Activated naive CD4-positive, alpha-beta T cell treated with anti-CD3 and anti-CD28 coated beads, Interleukin-2, amount 10 ng/mL, durations not matched to agents 7 days and 5 days (primary cell): ENCODE results near the gene PARD3.

ENCODE experiments used
- CTCF ChIA-PET: fragments of 350-600 bp; sonication (Branson Sonifier 250); formaldehyde crosslinking; loops from one replicate; lab custom pipeline; 2021; ENCODE audit warnings: antibody characterized with exemption; lab: Charles Lee
- DNase-seq: peaks from one replicate; pipeline ENCODE4 v3.0.0-alpha.2; 2020
- H3K27ac Mint-ChIP-seq: one replicate; pipeline ENCODE4 v1.8.0; 2021; ENCODE audit warnings: mild to moderate bottlenecking, moderate library complexity, mixed read lengths
- H3K27me3 Mint-ChIP-seq: one replicate; pipeline ENCODE4 v1.8.0; 2021; ENCODE audit warnings: mild to moderate bottlenecking, mixed read lengths
- H3K36me3 Mint-ChIP-seq: one replicate; pipeline ENCODE4 v1.8.0; 2021; ENCODE audit warnings: mixed read lengths
- H3K4me1 Mint-ChIP-seq: one replicate; pipeline ENCODE4 v1.8.0; 2021; ENCODE audit warnings: mixed read lengths
- H3K4me3 Mint-ChIP-seq: one replicate; pipeline ENCODE4 v1.8.0; 2021; ENCODE audit warnings: mild to moderate bottlenecking, moderate library complexity, mixed read lengths
- H3K9me3 Mint-ChIP-seq: one replicate; pipeline ENCODE4 v1.8.0; 2021; ENCODE audit warnings: mixed read lengths

The PARD3 gene

DNA sequence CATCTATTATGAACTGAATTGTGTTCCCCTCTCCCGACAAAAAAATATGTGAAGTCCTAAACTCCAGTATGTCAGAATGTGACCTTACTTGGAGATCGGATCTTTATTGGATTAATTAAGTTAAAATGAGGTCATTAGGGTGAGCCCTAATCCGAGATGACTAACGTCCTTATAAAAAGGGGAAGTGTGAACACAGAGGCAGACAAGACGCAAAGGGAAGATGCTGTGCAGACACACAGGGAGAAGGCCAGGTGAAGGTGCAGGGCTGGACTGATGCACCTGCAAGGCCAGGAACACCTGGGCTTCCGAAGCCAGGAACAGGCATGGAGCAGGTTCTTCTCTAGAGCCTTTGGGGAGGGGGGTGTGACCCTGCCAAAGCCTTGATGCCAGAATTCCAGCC, 187.8 kb downstream of the PARD3 start:
- H3K4me3 Mint-ChIP-seq: no peak overlapping the region
- H3K4me1 Mint-ChIP-seq: no peaks in the 10 kb centered on the region
- H3K27ac Mint-ChIP-seq: no peak overlapping the region
- no peaks in the 10 kb centered on the region for H3K36me3 Mint-ChIP-seq
- H3K27me3 Mint-ChIP-seq: no peaks in the 10 kb centered on the region
- no peaks in the 10 kb centered on the region for H3K9me3 Mint-ChIP-seq
- DNase-seq: no peak
- CTCF ChIA-PET: interaction anchor here (2.8 kb wide), 1 partner anchor 10 kb away, joined by 9 read pairs; no protein-coding TSS in a partner anchor

DNA sequence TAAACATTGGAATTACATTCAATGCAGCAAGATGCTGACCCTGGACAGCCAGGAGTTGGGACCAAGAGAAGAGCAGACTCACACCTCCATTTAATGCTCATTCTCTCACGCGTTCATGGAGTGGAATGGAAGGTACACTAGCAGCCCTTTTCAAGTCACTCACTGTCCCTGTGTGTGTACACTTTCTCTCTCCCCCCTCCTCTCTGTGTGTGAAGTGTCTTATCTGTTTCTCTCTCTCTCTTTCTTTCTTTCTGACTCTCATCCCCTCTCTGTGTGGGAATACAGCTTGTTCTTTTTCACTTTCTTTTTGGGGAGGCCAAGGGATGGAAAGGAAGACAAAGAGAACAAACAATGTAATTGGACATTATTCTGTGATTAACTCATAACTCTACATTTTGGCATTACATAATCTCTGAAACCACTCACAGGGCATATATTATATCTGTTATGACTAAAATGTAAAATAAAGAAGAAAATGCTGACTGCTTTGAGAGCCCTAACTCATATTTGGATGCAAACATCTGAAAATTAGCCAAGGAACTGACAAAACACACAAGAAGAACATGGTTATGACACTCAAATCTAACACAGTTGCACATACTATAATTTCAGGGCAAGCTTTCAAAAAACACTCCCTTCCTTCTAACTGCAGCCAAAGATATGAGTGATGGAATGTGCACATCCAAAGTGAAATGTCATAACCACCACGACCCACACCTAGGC, 188.8 kb downstream of the PARD3 start:
- Mint-ChIP-seq H3K9me3 (no peaks in the 10 kb centered on the region), H3K27me3 (no peaks in the 10 kb centered on the region), H3K4me3 (no peak overlapping the region), H3K4me1 (no peaks in the 10 kb centered on the region), H3K36me3 (no peaks in the 10 kb centered on the region), H3K27ac (peak overlapping the region; percentile 16)
- DNase-seq: no peak
- CTCF ChIA-PET: interaction anchor here (2.8 kb wide), 1 partner anchor 11 kb away, joined by 9 read pairs; no protein-coding TSS in a partner anchor

DNA sequence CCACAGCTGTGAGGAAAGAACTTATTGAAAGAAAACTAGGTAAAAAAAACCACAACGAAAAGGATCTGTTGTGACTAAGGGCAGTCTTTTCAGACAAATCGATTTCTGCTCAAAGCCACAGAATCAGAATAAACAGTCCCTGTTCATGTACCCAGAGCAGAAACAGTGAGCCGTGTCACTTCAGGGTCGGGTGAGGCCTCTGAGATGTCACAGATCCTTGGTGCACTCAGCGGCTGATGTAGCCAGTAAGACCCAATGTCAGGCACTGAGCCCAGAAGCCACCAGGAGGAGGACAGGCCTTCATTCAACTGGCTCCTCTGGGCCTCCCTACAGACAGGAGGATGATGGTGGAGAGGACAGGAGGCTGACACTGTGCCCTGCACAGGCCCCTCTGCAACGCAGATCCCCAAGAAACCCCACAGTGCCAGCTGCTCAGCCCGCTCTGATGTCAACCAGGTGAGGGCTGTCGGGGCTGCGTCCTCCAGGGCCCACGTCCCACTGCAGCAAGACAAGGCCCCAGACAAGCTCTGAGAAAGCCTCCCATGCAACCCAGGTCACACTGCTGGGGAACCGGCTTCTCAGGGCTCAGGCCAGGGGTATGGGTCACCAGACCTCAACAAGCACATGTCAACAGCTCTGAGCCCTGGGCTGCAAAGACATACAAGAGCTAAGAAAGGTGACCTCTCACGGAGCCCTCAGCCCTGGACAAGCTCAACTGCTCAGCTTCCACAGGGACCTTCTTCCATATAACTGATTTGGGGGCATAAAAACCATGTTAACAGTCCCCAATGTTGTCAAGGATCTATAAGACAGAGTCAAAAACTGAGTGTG, 190.6 kb downstream of the PARD3 start:
- DNase-seq: no peak
- H3K4me1 Mint-ChIP-seq: no peaks in the 10 kb centered on the region
- no peaks in the 10 kb centered on the region for H3K9me3 Mint-ChIP-seq
- peaks cover 3% of the 10 kb centered on the region for H3K27me3 Mint-ChIP-seq
- no peak overlapping the region for H3K27ac Mint-ChIP-seq
- CTCF ChIA-PET: interaction anchor here (0.7 to 1.5 kb wide), 2 partner anchors 12 to 14 kb away, joined by 3 to 4 read pairs; no protein-coding TSS in a partner anchor
- H3K4me3 Mint-ChIP-seq: no peak overlapping the region
- H3K36me3 Mint-ChIP-seq: no peaks in the 10 kb centered on the region

DNA sequence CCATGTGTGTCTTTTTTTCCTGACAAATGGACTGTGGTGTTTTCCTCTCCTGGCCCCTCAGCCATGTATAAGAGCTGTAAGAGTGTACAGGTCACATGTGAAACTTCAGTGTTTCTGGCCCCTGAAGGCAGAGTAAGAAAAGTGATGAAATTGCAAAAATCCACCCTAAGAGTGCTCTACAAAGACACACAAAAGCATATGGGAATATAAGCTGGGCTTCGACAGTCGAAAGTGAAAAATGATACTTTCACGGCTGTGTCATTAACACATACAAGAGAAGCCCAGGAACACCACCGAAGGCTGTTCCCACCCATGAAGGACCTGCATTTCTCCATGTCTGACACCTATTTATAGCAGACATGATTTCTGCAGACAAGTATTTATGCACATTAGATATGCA, 192.2 kb downstream of the PARD3 start:
- CTCF ChIA-PET: no interaction called here
- Mint-ChIP-seq H3K4me1 (no peaks in the 10 kb centered on the region), H3K27ac (no peak overlapping the region), H3K9me3 (no peaks in the 10 kb centered on the region), H3K36me3 (no peaks in the 10 kb centered on the region), H3K27me3 (peaks cover 8% of the 10 kb centered on the region), H3K4me3 (no peak overlapping the region)
- DNase-seq: no peak

GRCh38 chr10:34618611-34619010, 196.5 kb downstream of the PARD3 start:
- no peak for DNase-seq
- Mint-ChIP-seq H3K27ac (no peak overlapping the region), H3K4me3 (no peak overlapping the region), H3K9me3 (no peaks in the 10 kb centered on the region), H3K27me3 (peaks cover 8% of the 10 kb centered on the region), H3K36me3 (no peaks in the 10 kb centered on the region), H3K4me1 (no peaks in the 10 kb centered on the region)
- CTCF ChIA-PET: interaction anchor here (0.6 to 1.5 kb wide), 2 partner anchors 19 to 1166 kb away, joined by 4 read pairs; no protein-coding TSS in a partner anchor

DNA sequence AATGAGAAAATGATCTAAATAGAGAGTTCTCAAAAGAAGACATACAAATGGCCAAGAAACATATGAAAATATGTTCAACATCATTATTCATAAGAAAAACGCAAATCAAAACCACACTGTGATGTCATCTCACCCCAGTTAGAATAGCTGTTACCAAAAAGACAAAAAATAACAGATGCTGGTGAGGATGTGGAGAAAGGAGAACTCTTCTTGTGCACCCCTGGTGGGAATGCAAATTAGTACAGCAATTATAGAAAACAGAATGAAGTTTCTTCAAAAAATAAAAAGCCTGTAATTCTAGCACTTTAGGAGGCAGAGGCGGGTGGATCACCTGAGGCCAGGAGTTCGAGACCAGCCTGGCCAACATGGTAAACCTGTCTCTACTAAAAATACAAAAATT, 199.3 kb downstream of the PARD3 start:
- Mint-ChIP-seq H3K4me3 (no peak overlapping the region), H3K27ac (no peak overlapping the region), H3K36me3 (no peaks in the 10 kb centered on the region), H3K9me3 (no peaks in the 10 kb centered on the region), H3K4me1 (no peaks in the 10 kb centered on the region), H3K27me3 (peaks cover 5% of the 10 kb centered on the region)
- CTCF ChIA-PET: no interaction called here
- no peak for DNase-seq

DNA sequence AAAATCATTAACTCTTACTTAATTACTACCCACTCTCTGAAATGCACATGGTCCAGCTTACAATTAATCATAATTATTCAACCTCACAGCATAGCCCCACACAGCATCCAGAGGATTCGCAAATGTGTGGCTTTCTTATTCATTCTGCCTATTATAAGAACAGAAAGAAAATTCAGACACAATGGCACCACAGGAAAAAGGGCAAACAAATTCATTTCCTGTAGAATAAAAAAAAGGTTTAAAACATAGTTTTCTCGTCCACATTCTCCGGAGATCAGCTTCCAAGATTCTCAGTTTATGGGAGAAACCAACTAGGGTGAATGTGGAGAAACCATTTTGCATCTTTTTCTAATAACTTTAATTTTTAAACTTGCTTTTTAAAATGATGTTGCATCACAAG, 201.6 kb downstream of the PARD3 start:
- Mint-ChIP-seq H3K27ac (no peak overlapping the region), H3K4me1 (no peaks in the 10 kb centered on the region), H3K4me3 (no peak overlapping the region), H3K36me3 (no peaks in the 10 kb centered on the region), H3K9me3 (no peaks in the 10 kb centered on the region), H3K27me3 (peaks cover under 1% of the 10 kb centered on the region)
- no peak for DNase-seq
- CTCF ChIA-PET: interaction anchor here (1.6 kb wide), 1 partner anchor 25 kb away, joined by 5 read pairs; no protein-coding TSS in a partner anchor

- CTCF ChIA-PET: interaction anchor here (0.6 to 1.6 kb wide), 2 partner anchors 12 to 25 kb away, joined by 3 to 5 read pairs; no protein-coding TSS in a partner anchor
- no peaks in the 10 kb centered on the region for H3K36me3 Mint-ChIP-seq
- no peak overlapping the region for H3K27ac Mint-ChIP-seq
- H3K9me3 Mint-ChIP-seq: no peaks in the 10 kb centered on the region
- no peaks in the 10 kb centered on the region for H3K4me1 Mint-ChIP-seq
- no peak overlapping the region for H3K4me3 Mint-ChIP-seq
- no peaks in the 10 kb centered on the region for H3K27me3 Mint-ChIP-seq
- DNase-seq: no peak
Measured at GRCh38 chr10:34612938-34613337, 202.2 kb downstream of the PARD3 start.

GRCh38 chr10:34612446-34612845, 202.7 kb downstream of the PARD3 start:
- no peak overlapping the region for H3K27ac Mint-ChIP-seq
- DNase-seq: no peak
- no peak overlapping the region for H3K4me3 Mint-ChIP-seq
- no peaks in the 10 kb centered on the region for H3K27me3 Mint-ChIP-seq
- no peaks in the 10 kb centered on the region for H3K36me3 Mint-ChIP-seq
- CTCF ChIA-PET: interaction anchor here (0.6 to 1.6 kb wide), 2 partner anchors 12 to 26 kb away, joined by 3 to 5 read pairs; no protein-coding TSS in a partner anchor
- no peaks in the 10 kb centered on the region for H3K4me1 Mint-ChIP-seq
- H3K9me3 Mint-ChIP-seq: no peaks in the 10 kb centered on the region

- CTCF ChIA-PET: interaction anchor here (0.7 kb wide), 1 partner anchor 396 kb away, joined by 3 read pairs; no protein-coding TSS in a partner anchor
- Mint-ChIP-seq H3K36me3 (no peaks in the 10 kb centered on the region), H3K9me3 (no peaks in the 10 kb centered on the region), H3K4me1 (no peaks in the 10 kb centered on the region), H3K27ac (no peak overlapping the region), H3K27me3 (no peaks in the 10 kb centered on the region), H3K4me3 (no peak overlapping the region)
- no peak for DNase-seq
Measured at GRCh38 chr10:34609287-34609940, 205.7 kb downstream of the PARD3 start.

GRCh38 chr10:34607894-34608293, 207.2 kb downstream of the PARD3 start:
- Mint-ChIP-seq H3K4me3 (no peak overlapping the region), H3K36me3 (no peaks in the 10 kb centered on the region), H3K27ac (no peak overlapping the region), H3K4me1 (no peaks in the 10 kb centered on the region), H3K27me3 (no peaks in the 10 kb centered on the region), H3K9me3 (no peaks in the 10 kb centered on the region)
- CTCF ChIA-PET: no interaction called here
- no peak for DNase-seq

DNA sequence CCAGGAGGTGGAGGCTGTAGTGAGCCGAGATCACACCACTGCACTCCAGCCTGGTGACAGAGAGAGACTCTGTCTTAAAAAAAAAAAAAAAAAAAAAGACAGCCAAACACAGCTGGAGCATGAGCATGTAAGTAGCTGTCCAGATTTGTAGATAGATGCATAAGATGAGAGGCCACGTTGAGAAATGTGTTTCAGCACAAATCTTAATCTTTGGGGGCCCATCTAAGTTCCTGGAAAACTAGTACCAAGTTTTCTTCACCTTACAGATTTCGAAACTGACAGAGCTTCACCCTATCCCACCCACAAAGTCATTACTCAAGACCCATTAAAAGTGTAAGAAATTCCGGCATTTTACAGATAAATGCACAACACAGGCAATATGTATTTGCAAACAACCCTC, 208.2 kb downstream of the PARD3 start:
- H3K4me1 Mint-ChIP-seq: no peaks in the 10 kb centered on the region
- CTCF ChIA-PET: no interaction called here

GRCh38 chr10:34602478-34602877, 212.6 kb downstream of the PARD3 start:
- H3K4me3 Mint-ChIP-seq: no peak overlapping the region
- no peaks in the 10 kb centered on the region for H3K4me1 Mint-ChIP-seq
- H3K27ac Mint-ChIP-seq: no peak overlapping the region
- no peak for DNase-seq
- CTCF ChIA-PET: no interaction called here
- no peaks in the 10 kb centered on the region for H3K36me3 Mint-ChIP-seq
- H3K27me3 Mint-ChIP-seq: no peaks in the 10 kb centered on the region
- H3K9me3 Mint-ChIP-seq: no peaks in the 10 kb centered on the region

More for the DNA sequence above, 208.2 kb downstream of the PARD3 start:
- Mint-ChIP-seq H3K36me3 (no peaks in the 10 kb centered on the region), H3K27me3 (no peaks in the 10 kb centered on the region), H3K4me3 (no peak overlapping the region), H3K27ac (no peak overlapping the region), H3K9me3 (no peaks in the 10 kb centered on the region)
- DNase-seq: no peak

DNA sequence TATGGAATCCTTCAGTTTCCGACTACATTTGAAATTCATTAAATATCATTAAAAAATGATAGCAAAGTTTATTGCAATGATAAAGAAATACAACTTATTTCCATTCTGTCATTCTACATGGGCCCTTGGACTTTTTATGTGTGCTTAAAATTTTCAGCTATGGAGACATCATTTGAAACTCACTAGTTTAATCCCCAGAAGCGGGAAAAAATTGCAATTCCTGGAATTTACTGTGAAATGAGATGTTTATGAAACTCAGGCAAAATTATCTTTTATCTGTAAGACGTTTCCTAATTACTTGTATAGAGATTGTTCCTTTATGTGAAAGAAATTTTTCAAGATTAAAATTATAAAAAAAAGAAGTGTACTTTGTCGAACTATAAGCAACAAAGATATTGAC, 213.4 kb downstream of the PARD3 start:
- H3K9me3 Mint-ChIP-seq: no peaks in the 10 kb centered on the region
- CTCF ChIA-PET: no interaction called here
- H3K27ac Mint-ChIP-seq: no peak overlapping the region

More for the DNA sequence above, 213.4 kb downstream of the PARD3 start:
- Mint-ChIP-seq H3K36me3 (no peaks in the 10 kb centered on the region), H3K27me3 (no peaks in the 10 kb centered on the region), H3K4me3 (no peak overlapping the region), H3K4me1 (no peaks in the 10 kb centered on the region)
- no peak for DNase-seq
